ENCODE measurements around the gene MACIR. TPM values are rescaled to one million over a fixed set of nuclear protein-coding genes. Genes with fewer than 3 reads are reported as not detected.

Gene MACIR
- total and polyA plus RNA-seq, 10 of the 15 experiments (the other 5 are each of a cell fraction or from before 2014, with no cell fraction given), result 2.1 to 16.1 (median 10.8) TPM

- no peak for TF ChIP-seq IRF3 (IDR thresholded peaks at IDR 0.05)
- TF ChIP-seq BCLAF1 (IDR thresholded peaks at IDR 0.05), result no peak
- no peak for TF ChIP-seq PML (IDR thresholded peaks at IDR 0.05; ENCODE audit: low read length)
- peak; percentile 71; the same call in 1 of the 2 replicates for TF ChIP-seq ZBED1 (IDR thresholded peaks at IDR 0.05; ENCODE audit: borderline replicate concordance)
- no peak for TF ChIP-seq FOXK2 (IDR thresholded peaks at IDR 0.05)
- TF ChIP-seq NR2C1 (IDR thresholded peaks at IDR 0.05), result peak; percentile 32; the same call in 1 of the 2 replicates
- TF ChIP-seq DPF2 (IDR thresholded peaks at IDR 0.05), result 0 out of 2 replicates have a peak, but pooled peaks have one; percentile 30
- TF ChIP-seq SKIL (IDR thresholded peaks at IDR 0.05; ENCODE audit: low read depth, poor library complexity, severe bottlenecking), result peak; percentile 77
- TF ChIP-seq SPI1 (IDR thresholded peaks at IDR 0.05; ENCODE audit: borderline replicate concordance, insufficient read depth, low read depth, low read length), result no peak
- no peak for TF ChIP-seq HCFC1 (IDR thresholded peaks at IDR 0.05; ENCODE audit: low read length)
- TF ChIP-seq USF1 (IDR thresholded peaks at IDR 0.05; ENCODE audit: borderline replicate concordance, extremely low read length, insufficient read depth, low read depth, low read length), result no peak
- peak; percentile 73 for TF ChIP-seq ATF2 (IDR thresholded peaks at IDR 0.05; ENCODE audit: low read length)
- TF ChIP-seq BCL11A (IDR thresholded peaks at IDR 0.05; ENCODE audit: low read depth, low read length), result no peak
- no peak for TF ChIP-seq HDAC2 (IDR thresholded peaks at IDR 0.05)
- peak; percentile 95 for TF ChIP-seq MEF2B (IDR thresholded peaks at IDR 0.05; ENCODE audit: partially characterized antibody, poor library complexity, severe bottlenecking)
- TF ChIP-seq EGR1 (IDR thresholded peaks at IDR 0.05; ENCODE audit: borderline replicate concordance in 1 of 2, low read depth in 2 of 2, low read length in 2 of 2), result no peak
- TF ChIP-seq SREBF1 (IDR thresholded peaks at IDR 0.05; ENCODE audit: low read length), result no peak
- no peak for TF ChIP-seq NRF1 (conservative IDR thresholded peaks at IDR 0.05; ENCODE audit: low read depth, low read length)
- TF ChIP-seq CHD1 (IDR thresholded peaks at IDR 0.05; ENCODE audit: low read depth, low read length), result no peak
- TF ChIP-seq ATF7 (IDR thresholded peaks at IDR 0.05; ENCODE audit: low read depth), result peak; percentile 61
- TF ChIP-seq MTA2 (IDR thresholded peaks at IDR 0.05; ENCODE audit: low read depth), result peak; percentile 89
- no peak for TF ChIP-seq HDAC6 (IDR thresholded peaks at IDR 0.05; ENCODE audit: unreplicated experiment)
- TF ChIP-seq JUND (IDR thresholded peaks at IDR 0.05; ENCODE audit: low read depth, low read length), result no peak
- peak; percentile 72 for TF ChIP-seq NFIC (IDR thresholded peaks at IDR 0.05; ENCODE audit: low read depth, low read length)
- peak; percentile 93 for TF ChIP-seq RAD51 (IDR thresholded peaks at IDR 0.05)
Measured at GRCh38 chr5:103260951-103261350, 2.4 kb downstream of the MACIR start (continued).
